ENCODE data around the gene FOXP1.

- TF ChIP-seq POLR2AphosphoS5 (IDR thresholded peaks at IDR 0.05) = no peak
- TF ChIP-seq, protein P1, sequence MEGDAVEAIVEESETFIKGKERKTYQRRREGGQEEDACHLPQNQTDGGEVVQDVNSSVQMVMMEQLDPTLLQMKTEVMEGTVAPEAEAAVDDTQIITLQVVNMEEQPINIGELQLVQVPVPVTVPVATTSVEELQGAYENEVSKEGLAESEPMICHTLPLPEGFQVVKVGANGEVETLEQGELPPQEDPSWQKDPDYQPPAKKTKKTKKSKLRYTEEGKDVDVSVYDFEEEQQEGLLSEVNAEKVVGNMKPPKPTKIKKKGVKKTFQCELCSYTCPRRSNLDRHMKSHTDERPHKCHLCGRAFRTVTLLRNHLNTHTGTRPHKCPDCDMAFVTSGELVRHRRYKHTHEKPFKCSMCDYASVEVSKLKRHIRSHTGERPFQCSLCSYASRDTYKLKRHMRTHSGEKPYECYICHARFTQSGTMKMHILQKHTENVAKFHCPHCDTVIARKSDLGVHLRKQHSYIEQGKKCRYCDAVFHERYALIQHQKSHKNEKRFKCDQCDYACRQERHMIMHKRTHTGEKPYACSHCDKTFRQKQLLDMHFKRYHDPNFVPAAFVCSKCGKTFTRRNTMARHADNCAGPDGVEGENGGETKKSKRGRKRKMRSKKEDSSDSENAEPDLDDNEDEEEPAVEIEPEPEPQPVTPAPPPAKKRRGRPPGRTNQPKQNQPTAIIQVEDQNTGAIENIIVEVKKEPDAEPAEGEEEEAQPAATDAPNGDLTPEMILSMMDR (IDR thresholded peaks at IDR 0.05) = no peak
- TF ChIP-seq POLR2A (IDR thresholded peaks at IDR 0.05) = no peak
- TF ChIP-seq EP300 (IDR thresholded peaks at IDR 0.05) = no peak
These were observed 211.2 kb downstream of the FOXP1 start for GRCh38 chr3:71372241-71372768.
